GM18505 (cell line): ENCODE measurements around the gene ZNF311.

ENCODE experiments used
- ATAC-seq: cut with Tn5 transposase; IDR thresholded peaks from one replicate; pipeline ENCODE4 v1.9.1; 2021; ENCODE audit not compliant: unreplicated experiment
- POLR2A ChIP-seq: IDR thresholded peaks from 4 replicates; pipeline ENCODE4 v1.6.1; 2011; ENCODE audit warnings: borderline replicate concordance; ENCODE audit not compliant: insufficient read depth, insufficient read length; ENCODE audit errors: extremely low read depth

The ZNF311 gene

GRCh38 chr6:29009358-29009757, 4.2 kb upstream of the ZNF311 start:
- ATAC-seq, result no peak
- TF ChIP-seq POLR2A, result no peak

- ATAC-seq, result no peak
- TF ChIP-seq POLR2A, result no peak
Observed at GRCh38 chr6:29008089-29008488, 3.0 kb upstream of the ZNF311 start.

GRCh38 chr6:28996844-28997510, 8.1 kb downstream of the ZNF311 start:
- no peak for TF ChIP-seq POLR2A
- no peak for ATAC-seq

- TF ChIP-seq POLR2A, result no peak
- ATAC-seq, result no peak
Observed at GRCh38 chr6:28995093-28995650, 9.9 kb downstream of the ZNF311 start.

- no peak for TF ChIP-seq POLR2A
- ATAC-seq, result no peak
Observed at GRCh38 chr6:28988536-28989311, 16.4 kb downstream of the ZNF311 start.

GRCh38 chr6:28985462-28986164, 19.5 kb downstream of the ZNF311 start:
- no peak for TF ChIP-seq POLR2A
- ATAC-seq, result no peak

GRCh38 chr6:28983838-28984237, 21.3 kb downstream of the ZNF311 start:
- no peak for TF ChIP-seq POLR2A
- ATAC-seq, result no peak

GRCh38 chr6:28982476-28983266, 22.4 kb downstream of the ZNF311 start:
- TF ChIP-seq POLR2A, result no peak
- no peak for ATAC-seq

GRCh38 chr6:28981833-28982475, 23.2 kb downstream of the ZNF311 start:
- peak; percentile 59 for ATAC-seq
- no peak for TF ChIP-seq POLR2A

GRCh38 chr6:28981431-28981832, 23.7 kb downstream of the ZNF311 start:
- peak; percentile 28 for ATAC-seq

GRCh38 chr6:28980852-28981430, 24.2 kb downstream of the ZNF311 start:
- ATAC-seq, result peak; percentile 42
- no peak for TF ChIP-seq POLR2A

More at GRCh38 chr6:28981431-28981832, 23.7 kb downstream of the ZNF311 start:
- no peak for TF ChIP-seq POLR2A
